Left lung (tissue), 10 donors: ENCODE measurements around the gene PHYHD1. TPM values are rescaled to one million over a fixed set of nuclear protein-coding genes. Genes with fewer than 3 reads are reported as not detected.
A peak's percentile ranks its signal among the peaks of the same experiment; 100 is the strongest.

Experiments
- ATAC-seq: fragments of 200-7000 bp; cut with Tn5 transposase; one replicate; pipeline ENCODE4 v1.9.1; 2020; ENCODE audit warnings: moderate library complexity
- DNase-seq, 4 donors: peaks; one replicate each; pipeline ENCODE4 v3.0.0-alpha.2; 2013 to 2020
- H3K27ac ChIP-seq, 2 donors: fragments of 200-600 bp; sonication (generic) in 1 of 2; one replicate each; pipeline versions ENCODE4 v1.5.0 to v1.8.0; 2020 to 2021
- H3K27me3 ChIP-seq, 2 donors: fragments of 200-600 bp; sonication (generic) in 1 of 2; one replicate each; pipeline versions ENCODE4 v1.5.0 to v1.8.0; 2020 to 2021
- H3K36me3 ChIP-seq, 2 donors: fragments of 200-600 bp; sonication (generic) in 1 of 2; one replicate each; pipeline versions ENCODE4 v1.5.0 to v1.8.0; 2020 to 2021
- H3K4me1 ChIP-seq, 2 donors: fragments of 200-600 bp; one replicate each; pipeline ENCODE4 v1.8.0; 2021
- H3K4me3 ChIP-seq, 2 donors: fragments of 200-600 bp; sonication (generic) in 1 of 2; one replicate each; pipeline versions ENCODE4 v1.5.0 to v1.8.0; 2020 to 2021; ENCODE audit warnings: mild to moderate bottlenecking in 1 of 2
- H3K9me3 ChIP-seq, 2 donors: fragments of 200-600 bp; sonication (generic) in 1 of 2; one replicate each; pipeline versions ENCODE4 v1.5.0 to v1.8.0; 2020 to 2021
- CTCF ChIP-seq, 2 donors: fragments of 200-600 bp; sonication (generic) in 1 of 2; IDR thresholded peaks; one replicate each; pipeline versions ENCODE4 v1.5.0 to v1.8.0; 2021; ENCODE audit warnings: antibody characterized with exemption in 2 of 2
- intact Hi-C, 2 donors: fragments of 100-400 bp; cut with DNase I; formaldehyde crosslinking; loops; one replicate each; pipeline versions ENCODE4 v1.11.2 to v1.14.2; 2022
- polyA plus RNA-seq, 6 donors: library from polyadenylated mRNA; unstranded; fragments of 120-200 nt; gene quantifications; one replicate each; pipeline ENCODE4 v1.2.1, GENCODE V29; 2013; ENCODE audit not compliant: insufficient read length in 6 of 6
- total RNA-seq, 2 donors: library from RNA; stranded (reverse); fragmentation: NEBNext Ultra II Directional; extraction: Animal tissue kit (Norgen Biotek cat#: 25700); gene quantifications; one replicate each; pipeline ENCODE4 v1.2.1, GENCODE V29; 2021
- donor health status: DM: no; HTN: yes; CAD: no.
- donor health status: DM: no; HTN: no; CAD: no.

Gene PHYHD1
- total and polyA plus RNA-seq, 8 donors: 32.6 to 51.7 (median 41.0) TPM

GRCh38 chr9:128894764-128895163 is 26.0 kb upstream of the PHYHD1 start:
- Histone ChIP-seq H3K36me3 (peaks cover 0 to 80% of the 10 kb centered on the region in 2 donors), H3K27me3 (no peaks in the 10 kb centered on the region), H3K4me3 (no peak overlapping the region), H3K4me1 (peaks cover 10 to 56% of the 10 kb centered on the region in 2 donors), H3K9me3 (no peaks in the 10 kb centered on the region), H3K27ac (no peak overlapping the region)
- no peak for TF ChIP-seq CTCF (IDR thresholded peaks at IDR 0.05)
- intact Hi-C loops: no loop called here
- DNase-seq (no peak), ATAC-seq (no peak)

GRCh38 chr9:128895556-128895955 is 25.2 kb upstream of the PHYHD1 start:
- DNase-seq: no peak
- Histone ChIP-seq H3K4me3 (no peak overlapping the region), H3K27ac (no peak overlapping the region), H3K36me3 (peaks cover 0 to 75% of the 10 kb centered on the region in 2 donors), H3K9me3 (no peaks in the 10 kb centered on the region), H3K27me3 (no peaks in the 10 kb centered on the region), H3K4me1 (peaks cover 10 to 59% of the 10 kb centered on the region in 2 donors)
- intact Hi-C loops: no loop called here
- no peak for ATAC-seq
- TF ChIP-seq CTCF (IDR thresholded peaks at IDR 0.05): no peak

DNA sequence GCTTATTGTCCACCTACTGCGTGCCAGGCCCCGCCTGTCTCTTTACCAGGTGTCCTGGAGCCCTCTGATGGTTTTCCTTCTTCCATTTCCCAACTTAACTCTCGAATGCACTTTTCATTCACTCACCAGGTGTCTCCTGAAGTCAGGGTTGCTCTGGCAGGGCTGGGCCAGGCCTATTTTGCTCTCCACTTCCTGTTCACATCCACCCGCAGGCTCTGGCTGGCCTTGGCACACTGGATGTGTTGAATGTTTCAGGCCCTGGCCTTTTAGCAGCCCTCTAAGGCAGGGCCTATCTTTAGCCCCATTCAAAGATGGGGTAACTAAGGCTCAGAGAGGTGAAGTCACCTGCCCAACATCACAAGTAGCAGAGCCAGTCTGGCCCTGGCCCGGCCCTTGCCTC is 22.4 kb upstream of the PHYHD1 start:
- ATAC-seq (no peak), DNase-seq (no peak)
- intact Hi-C loops: no loop called here
- H3K27ac ChIP-seq: peak overlapping the region; percentile 56 to 65
- H3K9me3 ChIP-seq: no peaks in the 10 kb centered on the region
- H3K27me3 ChIP-seq: no peaks in the 10 kb centered on the region
- H3K4me1 ChIP-seq: peaks cover 0 to 52% of the 10 kb centered on the region in 2 donors
- H3K4me3 ChIP-seq: no peak overlapping the region
- TF ChIP-seq CTCF (IDR thresholded peaks at IDR 0.05): no peak
- H3K36me3 ChIP-seq: peaks cover 0 to 49% of the 10 kb centered on the region in 2 donors

- peaks cover 0 to 50% of the 10 kb centered on the region in 2 donors for H3K4me1 ChIP-seq
- H3K9me3 ChIP-seq: no peaks in the 10 kb centered on the region
- no peak overlapping the region for H3K4me3 ChIP-seq
- H3K27me3 ChIP-seq: no peaks in the 10 kb centered on the region
- peaks cover 0 to 42% of the 10 kb centered on the region in 2 donors for H3K36me3 ChIP-seq
- TF ChIP-seq CTCF (IDR thresholded peaks at IDR 0.05): no peak
- DNase-seq (no peak), ATAC-seq (no peak)
- intact Hi-C loops: no loop called here
- H3K27ac ChIP-seq: peak overlapping the region; percentile 56 to 65
Observed at GRCh38 chr9:128898845-128899565, 21.8 kb upstream of the PHYHD1 start.

DNA sequence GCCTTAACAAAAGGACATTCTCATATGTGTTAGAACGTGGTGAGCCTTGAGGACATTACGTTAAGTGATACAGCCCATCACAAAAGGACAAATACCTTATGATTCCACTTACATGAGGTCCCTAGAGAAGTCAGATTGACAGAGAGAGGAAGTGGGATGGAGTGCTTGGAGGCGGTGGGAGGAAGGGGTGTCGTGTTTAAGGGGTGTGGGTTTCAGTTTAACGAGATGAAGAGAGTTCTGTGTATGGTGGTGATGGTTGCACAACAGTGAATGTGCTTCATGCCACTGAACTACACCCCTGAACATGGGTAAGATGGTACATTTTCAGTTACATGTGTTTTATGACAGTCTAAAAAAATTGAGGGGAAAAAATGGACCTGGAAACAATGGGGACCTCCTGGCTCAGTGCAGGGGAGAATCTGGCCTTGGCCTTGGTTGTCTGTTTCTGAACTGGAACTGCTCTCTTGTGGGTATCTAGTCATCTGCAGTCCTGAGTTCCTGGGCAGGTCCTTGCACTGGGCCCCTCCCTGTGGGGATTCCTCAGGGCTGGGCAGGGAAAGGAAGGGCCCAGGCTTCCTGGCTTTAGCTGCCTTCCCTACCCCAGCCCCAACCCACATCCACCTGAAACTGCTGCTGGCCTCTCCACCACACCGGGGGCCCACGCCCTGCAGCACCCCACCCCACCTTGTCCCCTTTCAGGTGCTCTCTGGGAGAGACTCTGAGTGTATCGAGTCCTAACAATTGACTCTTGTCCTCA is 21.0 kb upstream of the PHYHD1 start:
- Histone ChIP-seq H3K36me3 (peaks cover 0 to 35% of the 10 kb centered on the region in 2 donors), H3K9me3 (no peaks in the 10 kb centered on the region), H3K4me3 (no peak overlapping the region), H3K4me1 (peaks cover 0 to 50% of the 10 kb centered on the region in 2 donors), H3K27me3 (no peaks in the 10 kb centered on the region), H3K27ac (peak overlapping the region; percentile 56 to 65)
- TF ChIP-seq CTCF (IDR thresholded peaks at IDR 0.05): no peak
- ATAC-seq: peak; percentile 76
- intact Hi-C loops: no loop called here
- no peak for DNase-seq
